ENCODE results near the gene CCDC178.

The CCDC178 gene

DNA sequence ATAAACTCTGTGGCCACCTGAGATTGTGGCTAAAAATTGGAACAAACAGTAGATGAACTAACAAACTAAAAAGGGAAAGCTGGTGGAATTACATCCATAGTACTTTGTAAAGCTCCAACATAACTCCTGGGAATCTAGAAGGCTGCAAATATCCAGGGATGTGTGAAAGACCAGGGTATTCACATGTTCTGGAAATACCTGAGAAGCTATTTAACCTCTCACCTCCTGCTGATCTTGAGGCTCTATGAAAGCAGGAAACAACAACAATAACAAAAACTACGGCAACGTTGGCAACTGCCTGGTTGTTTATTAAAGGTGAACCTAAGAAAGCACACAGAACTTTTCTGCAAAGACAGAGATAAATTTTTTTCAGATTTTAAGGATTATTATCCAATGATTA, 171.3 kb downstream of the CCDC178 start:
- in situ Hi-C loops (cut with MboI; ENCODE audit: low pct_unique_long_range_greater_than_20kb, low sequenced_read_pairs, unreplicated experiment) = no loop called here
- TF ChIP-seq, protein P1, sequence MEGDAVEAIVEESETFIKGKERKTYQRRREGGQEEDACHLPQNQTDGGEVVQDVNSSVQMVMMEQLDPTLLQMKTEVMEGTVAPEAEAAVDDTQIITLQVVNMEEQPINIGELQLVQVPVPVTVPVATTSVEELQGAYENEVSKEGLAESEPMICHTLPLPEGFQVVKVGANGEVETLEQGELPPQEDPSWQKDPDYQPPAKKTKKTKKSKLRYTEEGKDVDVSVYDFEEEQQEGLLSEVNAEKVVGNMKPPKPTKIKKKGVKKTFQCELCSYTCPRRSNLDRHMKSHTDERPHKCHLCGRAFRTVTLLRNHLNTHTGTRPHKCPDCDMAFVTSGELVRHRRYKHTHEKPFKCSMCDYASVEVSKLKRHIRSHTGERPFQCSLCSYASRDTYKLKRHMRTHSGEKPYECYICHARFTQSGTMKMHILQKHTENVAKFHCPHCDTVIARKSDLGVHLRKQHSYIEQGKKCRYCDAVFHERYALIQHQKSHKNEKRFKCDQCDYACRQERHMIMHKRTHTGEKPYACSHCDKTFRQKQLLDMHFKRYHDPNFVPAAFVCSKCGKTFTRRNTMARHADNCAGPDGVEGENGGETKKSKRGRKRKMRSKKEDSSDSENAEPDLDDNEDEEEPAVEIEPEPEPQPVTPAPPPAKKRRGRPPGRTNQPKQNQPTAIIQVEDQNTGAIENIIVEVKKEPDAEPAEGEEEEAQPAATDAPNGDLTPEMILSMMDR (IDR thresholded peaks at IDR 0.05; ENCODE audit: extremely low read depth, insufficient read depth, missing control alignments) = no peak
- no peak for DNase-seq (ENCODE audit: low spot score)

DNA sequence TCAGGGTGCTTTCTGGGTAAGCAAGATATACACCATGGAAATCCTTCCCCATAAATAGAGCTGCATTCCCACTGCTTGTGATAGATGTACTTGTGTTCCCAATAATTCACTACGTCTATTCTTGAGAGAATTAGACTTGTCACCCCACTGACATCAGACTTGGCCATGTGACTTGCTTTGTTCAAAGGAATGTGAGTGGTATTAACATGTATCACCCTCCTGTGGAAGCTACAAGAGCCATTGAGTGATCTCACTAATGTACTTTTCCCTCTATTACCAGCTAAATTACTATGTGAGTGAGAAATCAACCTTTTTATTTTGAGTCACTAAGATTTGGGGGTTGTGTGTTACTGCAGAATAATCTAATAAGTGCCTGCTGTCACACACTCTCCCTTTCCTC, 176.0 kb downstream of the CCDC178 start:
- in situ Hi-C loops (cut with MboI; ENCODE audit: low pct_unique_long_range_greater_than_20kb, low sequenced_read_pairs, unreplicated experiment) = no loop called here
- TF ChIP-seq, protein P1 (IDR thresholded peaks at IDR 0.05; ENCODE audit: extremely low read depth, insufficient read depth, missing control alignments) = no peak
- no peak for DNase-seq (ENCODE audit: low spot score)

DNA sequence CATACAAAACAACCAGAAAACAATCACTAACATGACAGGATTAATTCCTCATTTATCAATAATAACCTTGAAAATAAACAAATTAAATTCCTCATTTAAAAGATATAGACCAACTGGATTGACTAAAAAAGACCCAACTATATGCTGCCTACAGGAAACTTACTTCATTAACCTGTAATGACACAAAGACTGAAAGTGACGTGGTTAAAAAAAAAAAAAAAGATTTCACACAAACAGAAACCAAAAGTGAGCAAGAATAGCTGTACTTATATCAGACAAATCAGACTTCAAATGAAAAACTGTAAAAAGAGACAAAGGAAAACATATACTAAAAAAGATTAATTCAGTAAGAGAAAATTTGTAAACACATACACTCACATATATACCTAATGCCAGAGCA, 201.2 kb downstream of the CCDC178 start:
- no peak for DNase-seq (ENCODE audit: low spot score)
- TF ChIP-seq, protein P1 (IDR thresholded peaks at IDR 0.05; ENCODE audit: extremely low read depth, insufficient read depth, missing control alignments) = no peak
- in situ Hi-C loops (cut with MboI; ENCODE audit: low pct_unique_long_range_greater_than_20kb, low sequenced_read_pairs, unreplicated experiment) = no loop called here

DNA sequence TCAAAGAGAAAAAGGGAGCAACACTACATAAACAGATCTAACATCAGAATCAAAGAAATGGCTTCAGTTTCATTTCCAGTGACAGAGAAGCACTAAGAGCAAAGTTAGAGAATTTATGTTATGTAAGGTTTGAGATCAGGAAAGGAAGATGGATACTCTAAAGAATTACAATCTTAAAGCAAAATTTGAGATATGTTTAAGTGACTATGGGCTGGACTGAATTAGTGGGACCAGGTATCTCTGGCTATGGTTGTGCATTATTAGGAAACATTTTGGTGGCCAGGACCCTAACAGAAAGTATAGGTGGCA, 208.2 kb downstream of the CCDC178 start:
- TF ChIP-seq, protein P1 (IDR thresholded peaks at IDR 0.05; ENCODE audit: extremely low read depth, insufficient read depth, missing control alignments) = no peak
- in situ Hi-C loops (cut with MboI; ENCODE audit: low pct_unique_long_range_greater_than_20kb, low sequenced_read_pairs, unreplicated experiment) = no loop called here
- no peak for DNase-seq (ENCODE audit: low spot score)

DNA sequence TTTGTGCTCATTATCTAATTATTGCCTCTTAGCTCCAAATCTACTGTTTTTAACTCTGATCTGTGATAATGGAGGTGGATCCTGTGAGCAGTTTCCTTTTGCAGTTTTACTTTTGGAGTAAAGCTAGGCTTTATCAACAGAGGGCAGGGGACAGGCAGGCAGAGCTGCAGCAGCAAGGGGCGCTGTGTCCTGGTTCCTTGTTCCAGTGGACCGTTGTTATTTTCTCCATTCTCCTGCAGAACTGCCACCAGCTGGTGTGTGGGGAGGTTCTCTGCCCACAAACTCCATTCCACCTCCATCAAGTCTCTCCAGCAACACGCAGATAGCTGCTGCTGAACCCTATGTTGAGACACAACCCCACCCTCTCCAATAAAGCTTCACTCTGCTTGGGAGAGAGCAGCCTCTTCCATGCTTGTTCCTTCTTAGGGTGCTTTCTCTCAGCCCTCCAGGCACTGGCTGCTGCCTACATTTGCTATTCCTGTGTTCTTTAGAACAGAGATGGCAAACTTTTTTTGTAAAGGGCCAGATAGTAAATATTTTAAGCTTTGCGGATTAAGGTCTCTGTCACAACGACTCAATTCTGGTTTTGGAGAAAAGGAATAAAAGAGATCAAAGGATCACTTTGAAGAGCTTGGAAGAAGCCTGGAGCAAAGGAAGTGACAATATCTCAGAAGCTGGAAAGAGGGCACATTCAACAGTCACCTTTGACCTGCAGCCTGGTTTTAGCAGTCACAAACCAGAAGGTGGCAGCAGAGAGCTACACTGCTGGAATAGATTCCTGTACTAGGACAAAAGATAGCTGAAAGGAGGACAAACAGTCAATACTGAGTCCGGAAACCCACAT, 208.8 kb downstream of the CCDC178 start:
- in situ Hi-C loops (cut with MboI; ENCODE audit: low pct_unique_long_range_greater_than_20kb, low sequenced_read_pairs, unreplicated experiment) = no loop called here
- DNase-seq (ENCODE audit: low spot score) = peak; percentile 32
- TF ChIP-seq, protein P1 (IDR thresholded peaks at IDR 0.05; ENCODE audit: extremely low read depth, insufficient read depth, missing control alignments) = peak; percentile 91

DNA sequence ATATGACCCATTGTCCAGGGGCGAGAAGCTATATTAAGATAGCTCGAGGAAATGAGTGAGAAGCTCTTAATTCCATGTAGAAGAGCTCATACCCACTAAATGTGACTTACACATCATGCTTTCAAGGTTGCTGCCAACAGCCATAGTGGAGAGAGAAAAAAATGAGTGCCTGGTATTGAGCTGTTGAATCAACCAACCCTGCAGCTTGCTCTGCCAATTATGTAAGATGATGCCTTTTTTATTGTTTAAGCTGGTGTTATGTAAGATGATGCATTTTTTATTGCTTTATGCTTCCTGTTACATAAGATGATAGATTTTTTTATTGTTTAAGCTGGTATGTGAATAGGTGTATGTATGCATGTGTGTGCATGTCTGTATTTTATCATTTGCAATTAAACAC, 228.2 kb downstream of the CCDC178 start:
- TF ChIP-seq, protein P1 (IDR thresholded peaks at IDR 0.05; ENCODE audit: extremely low read depth, insufficient read depth, missing control alignments) = no peak
- in situ Hi-C loops (cut with MboI; ENCODE audit: low pct_unique_long_range_greater_than_20kb, low sequenced_read_pairs, unreplicated experiment) = no loop called here
- no peak for DNase-seq (ENCODE audit: low spot score)

Measured in GM13977 (cell line).